ENCODE measurements around the gene UBE2I.

Gene UBE2I

GRCh38 chr16:1331712-1332617 lies 22.5 kb downstream of the UBE2I start:
- no peak for DNase-seq

DNA sequence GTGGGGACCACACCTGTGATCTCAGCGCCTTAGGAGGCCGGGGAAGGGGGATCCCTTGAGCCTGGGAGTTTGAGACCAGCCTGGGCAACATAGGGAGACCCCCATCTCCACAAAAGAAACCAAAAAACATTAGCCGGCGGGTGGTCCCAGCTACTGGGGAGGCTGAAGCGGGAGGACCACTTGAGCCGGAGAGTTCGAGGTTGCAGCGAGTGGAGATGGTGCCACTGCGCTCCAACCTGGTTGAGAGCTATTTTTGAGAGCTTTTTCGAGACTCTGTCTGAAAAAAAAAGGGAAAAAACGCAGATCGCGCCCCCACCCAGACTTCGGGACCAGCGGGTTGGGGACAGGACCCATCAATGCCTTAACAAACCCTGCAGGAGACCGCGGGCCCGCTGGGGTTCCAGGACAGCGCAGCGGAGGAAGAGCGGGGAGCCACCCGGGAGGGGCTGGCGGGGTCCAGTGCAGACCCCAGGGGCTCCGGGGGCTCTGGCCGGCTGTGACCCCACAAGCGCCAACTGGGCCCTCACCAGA lies 23.2 kb downstream of the UBE2I start:
- no peak for DNase-seq

DNA sequence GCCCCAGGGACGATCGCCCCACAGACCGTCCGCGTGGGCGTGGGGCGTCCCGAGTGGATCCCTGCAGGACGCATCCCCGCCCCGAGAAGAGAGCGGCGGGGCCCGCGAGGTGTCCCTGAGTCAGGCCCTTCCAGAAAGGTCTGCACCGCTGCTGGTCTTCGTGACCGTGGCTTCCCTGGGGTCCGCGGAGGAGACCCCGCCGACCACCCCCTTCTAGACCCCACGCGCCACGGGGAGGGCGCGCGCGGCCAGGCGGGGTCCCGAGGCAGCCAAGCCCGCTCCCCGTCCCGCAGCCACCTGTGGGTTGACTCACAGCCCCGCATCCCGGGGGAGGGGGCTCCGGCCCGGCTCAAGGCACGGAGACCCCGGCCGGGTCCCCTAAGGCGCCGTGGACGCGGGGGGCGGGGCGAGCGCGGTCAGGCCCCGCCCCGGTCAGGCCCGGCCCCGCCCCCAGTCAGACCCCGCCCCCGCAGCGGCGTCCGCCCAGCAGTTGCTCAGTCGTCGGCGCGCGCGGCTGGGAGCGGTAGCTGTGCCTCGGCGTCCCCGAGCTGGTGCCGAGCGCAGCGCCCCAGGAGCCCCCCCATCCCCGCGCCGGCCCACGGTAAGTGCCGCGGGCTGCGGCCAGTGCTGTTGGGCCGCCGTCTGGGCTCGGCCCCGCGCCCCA lies 23.8 kb downstream of the UBE2I start, which contains the start of gene BAIAP3:
Gene BAIAP3 (plus strand): TSS at position 497 of the 664 bp plus-strand sequence. CDS start 4,905 bp downstream, outside the sequence.
- DNase-seq = peak; percentile 43 to 59

- no peak for DNase-seq
Measured at GRCh38 chr16:1333854-1334700, 24.6 kb downstream of the UBE2I start.

DNA sequence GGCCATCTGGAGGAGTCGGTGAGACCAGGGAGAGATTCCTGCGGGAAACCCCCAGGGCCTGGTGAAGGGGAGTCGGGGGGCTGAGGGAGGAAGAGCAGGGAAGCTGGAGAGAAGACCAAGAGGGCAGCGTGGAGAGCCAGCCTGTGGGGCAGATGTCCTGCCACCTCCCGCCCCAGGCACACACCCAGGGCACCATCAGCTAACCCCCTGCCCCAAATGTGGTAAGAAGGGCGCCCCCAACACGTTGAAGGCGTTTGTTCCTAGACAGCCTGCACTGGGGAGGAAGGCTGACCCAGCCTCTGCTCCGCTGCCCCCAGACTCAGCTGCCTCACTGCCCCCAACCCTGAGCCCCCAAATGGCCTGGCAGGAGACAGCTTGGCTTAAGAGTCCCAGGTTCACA lies 25.3 kb downstream of the UBE2I start:
- DNase-seq = no peak

DNA sequence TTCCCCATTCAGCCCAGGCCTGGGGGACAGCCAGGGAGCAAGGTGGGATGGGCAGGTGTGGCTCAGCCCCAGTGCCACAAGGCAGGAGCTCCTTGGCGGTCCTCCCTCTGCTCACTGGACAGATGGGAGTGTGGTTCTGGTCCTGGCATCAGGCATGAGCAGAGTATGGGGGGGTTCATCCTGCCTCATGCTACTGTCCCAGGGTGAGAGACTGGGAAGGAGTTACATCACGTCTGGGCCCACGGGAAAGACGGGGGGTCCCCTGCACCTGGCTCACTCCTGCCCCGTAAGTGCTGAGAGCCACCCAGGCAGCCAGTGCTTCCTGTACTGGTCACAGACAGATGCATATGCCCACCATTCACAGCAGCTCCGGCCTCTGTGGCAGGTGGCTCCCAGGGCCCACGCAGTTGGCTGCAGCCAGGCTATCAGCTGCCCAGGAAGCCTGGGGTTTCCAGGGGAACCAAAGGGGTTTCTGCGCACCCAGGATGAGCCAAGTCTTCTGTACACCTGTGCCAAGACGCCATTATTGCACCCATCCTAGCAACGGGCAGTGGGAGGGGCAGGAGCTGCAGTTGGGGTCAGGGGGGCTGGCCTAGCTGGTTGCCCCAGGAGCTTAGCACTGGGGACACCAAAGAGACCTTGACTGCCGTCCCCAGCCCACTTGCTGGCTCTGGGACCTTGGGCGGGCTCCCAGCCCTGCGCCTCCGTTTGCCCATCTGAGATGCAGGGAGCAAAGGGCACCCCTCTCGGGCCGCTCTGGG lies 26.0 kb downstream of the UBE2I start:
- no peak for DNase-seq

DNA sequence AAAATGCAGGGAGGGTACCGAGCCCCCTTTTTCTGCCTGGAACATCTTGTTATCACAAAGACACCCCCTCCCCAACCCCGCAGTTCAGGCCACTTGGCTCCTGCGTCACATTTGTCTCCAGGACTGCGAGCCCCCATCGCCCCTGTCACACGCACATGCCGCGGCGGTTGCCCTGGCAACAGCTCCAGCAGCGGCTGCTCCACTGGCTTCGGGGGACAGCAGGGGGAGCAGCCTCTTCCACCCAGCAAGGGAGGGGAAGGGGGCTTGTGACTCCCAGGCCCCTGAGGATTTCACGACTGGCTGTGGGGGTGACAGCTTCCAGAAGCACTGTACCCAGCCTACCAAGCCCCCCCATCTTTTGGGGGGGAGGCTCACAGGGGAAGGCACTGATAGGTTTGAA lies 26.6 kb downstream of the UBE2I start:
- DNase-seq = no peak

DNA sequence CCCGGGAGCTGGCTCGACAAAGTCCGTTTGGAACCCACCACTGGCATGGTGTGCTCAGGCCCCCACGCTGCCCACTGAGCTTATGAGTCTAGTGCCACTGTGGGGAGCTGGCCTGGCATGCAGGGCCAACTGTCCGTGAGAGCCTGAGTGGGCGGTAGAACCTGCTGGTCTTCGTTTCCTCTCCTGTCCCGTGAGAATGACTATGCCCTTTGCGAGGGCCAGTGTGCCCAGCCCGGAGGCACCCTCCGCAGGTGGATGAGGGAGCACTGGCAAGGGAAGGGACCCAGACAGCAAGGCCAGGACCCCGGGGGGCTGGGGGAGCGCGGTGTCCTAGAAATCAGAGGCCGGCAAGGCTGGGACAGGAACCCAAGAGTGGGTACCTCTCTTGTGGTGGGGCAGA lies 27.2 kb downstream of the UBE2I start:
- DNase-seq = no peak

- DNase-seq = no peak
Measured at GRCh38 chr16:1337486-1337885, 28.1 kb downstream of the UBE2I start.

- DNase-seq = no peak
Measured at GRCh38 chr16:1338119-1338730, 28.8 kb downstream of the UBE2I start.

GRCh38 chr16:1338855-1339675 lies 29.6 kb downstream of the UBE2I start:
- DNase-seq = no peak

DNA sequence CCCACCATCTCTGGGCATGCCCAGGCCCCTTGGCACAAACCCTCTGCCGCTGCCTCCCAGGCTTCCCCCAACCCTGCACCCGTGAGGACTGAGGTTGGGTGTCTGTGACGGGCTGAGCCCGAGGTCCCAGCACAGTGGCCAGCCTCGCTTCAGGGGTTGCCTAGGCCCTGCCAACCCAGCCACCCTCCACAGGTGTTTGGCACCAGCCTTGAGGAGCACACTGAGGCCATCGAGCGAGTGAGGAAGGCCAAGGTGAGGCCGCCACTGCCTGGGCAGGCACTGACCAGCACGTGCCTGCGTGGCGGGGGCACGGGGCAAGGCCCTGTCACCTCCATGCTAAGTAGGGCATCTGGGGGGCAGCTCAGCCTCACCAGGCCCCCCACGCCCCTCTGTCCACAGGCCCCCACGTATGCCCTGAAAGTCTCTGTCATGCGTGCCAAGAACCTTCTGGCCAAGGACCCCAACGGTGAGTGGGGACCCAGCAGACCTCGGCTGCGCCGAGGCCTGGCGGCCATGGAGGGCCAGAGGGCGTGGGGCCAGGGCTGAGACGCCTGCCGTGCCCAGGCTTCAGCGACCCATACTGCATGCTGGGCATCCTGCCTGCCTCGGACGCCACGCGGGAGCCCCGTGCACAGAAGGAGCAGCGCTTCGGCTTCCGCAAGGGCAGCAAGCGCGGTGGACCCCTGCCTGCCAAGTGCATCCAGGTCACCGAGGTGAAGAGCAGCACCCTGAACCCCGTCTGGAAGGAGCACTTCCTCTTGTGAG lies 31.5 kb downstream of the UBE2I start:
- no peak for DNase-seq

DNA sequence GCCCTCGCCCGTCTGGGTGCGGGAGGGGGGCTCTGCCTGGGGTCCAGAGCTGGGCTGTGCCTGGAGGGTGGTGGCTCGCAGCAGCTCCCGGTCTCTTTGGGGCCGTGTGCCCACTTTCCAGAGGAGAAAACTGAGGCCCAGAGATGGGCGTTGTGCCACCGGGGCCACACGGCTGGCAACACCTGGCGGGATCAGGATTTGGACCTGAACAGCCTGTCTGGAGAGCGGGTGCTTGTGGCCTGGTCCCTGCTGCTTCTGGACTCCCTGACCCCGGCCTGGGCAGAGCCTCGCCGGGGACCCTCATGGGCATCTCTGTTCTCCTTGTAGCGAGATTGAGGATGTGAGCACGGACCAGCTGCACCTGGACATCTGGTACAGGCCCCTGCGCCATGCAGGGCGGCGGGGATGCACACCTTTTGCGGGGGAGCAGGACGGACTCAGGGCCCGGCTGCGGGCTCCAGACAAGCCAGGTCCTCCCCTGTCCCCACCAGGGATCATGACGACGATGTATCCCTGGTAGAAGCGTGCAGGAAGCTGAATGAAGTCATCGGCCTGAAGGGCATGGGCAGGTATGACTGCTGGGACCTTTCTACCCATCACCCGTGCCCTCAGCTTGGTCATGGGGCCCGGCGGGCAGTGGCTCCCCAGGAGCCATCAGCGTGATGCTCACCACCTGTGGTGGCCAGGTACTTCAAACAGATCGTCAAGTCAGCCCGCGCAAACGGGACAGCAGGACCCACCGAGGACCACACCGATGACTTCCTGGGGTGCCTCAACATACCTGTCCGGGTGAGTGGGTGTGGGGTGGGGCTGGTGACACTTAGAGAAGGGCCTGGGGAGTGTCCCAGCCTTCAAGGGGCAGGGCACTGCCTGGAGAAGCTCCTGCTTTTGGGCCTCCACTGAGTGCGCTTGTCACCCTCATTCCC lies 32.3 kb downstream of the UBE2I start:
- no peak for DNase-seq

- peak; percentile 80 to 85 for DNase-seq
Measured at GRCh38 chr16:1342526-1343427, 33.3 kb downstream of the UBE2I start.

GRCh38 chr16:1343428-1344242 lies 34.2 kb downstream of the UBE2I start:
- no peak for DNase-seq

DNA sequence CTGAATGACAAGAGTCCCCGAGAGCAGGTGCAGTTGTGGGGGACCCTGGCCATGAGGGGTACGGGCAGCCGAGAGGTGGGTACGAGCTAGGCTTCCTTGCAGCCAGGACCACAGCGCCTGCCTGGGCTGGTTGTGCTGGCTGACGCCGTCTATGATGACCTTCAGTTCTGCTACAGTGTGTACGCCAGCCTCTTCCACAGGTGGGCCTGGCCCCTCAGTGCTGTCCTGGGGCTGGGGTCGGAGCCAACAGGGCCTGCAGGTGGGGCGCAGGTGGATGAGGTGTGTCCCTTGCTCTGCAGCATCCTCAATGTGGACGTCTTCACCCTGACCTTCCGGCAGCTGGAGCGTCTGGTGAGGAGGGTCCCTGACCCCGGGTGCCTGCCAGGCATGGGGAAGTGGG lies 35.1 kb downstream of the UBE2I start:
- no peak for DNase-seq

- no peak for DNase-seq
Measured at GRCh38 chr16:1345087-1345486, 35.7 kb downstream of the UBE2I start.
